Calu3 (cell line): Measurements from ENCODE around the gene ASXL2. TPM values are rescaled to one million over a fixed set of nuclear protein-coding genes. Genes with fewer than 3 reads are reported as not detected.

Experiments
- BruUV-seq: library from RNA; stranded (reverse); fragments of 400-500 nt; replicated peaks from 2 replicates; lab custom pipeline; 2021; lab: Mats Ljungman, UMichigan
- CTCF ChIA-PET: fragments of 300-600 bp; sonication (Branson Sonifier 250); formaldehyde crosslinking; loops from one replicate; lab custom pipeline; 2022; ENCODE audit warnings: antibody characterized with exemption; lab: Charles Lee
- DNase-seq: peaks from one replicate; pipeline ENCODE4 v3.0.0; 2022
- H3K27ac Mint-ChIP-seq: one replicate; pipeline ENCODE4 v1.8.0; 2022; ENCODE audit warnings: mixed read lengths; ENCODE audit not compliant: unreplicated experiment
- H3K27me3 Mint-ChIP-seq: one replicate; pipeline ENCODE4 v1.8.0; 2022; ENCODE audit warnings: mixed read lengths; ENCODE audit not compliant: unreplicated experiment
- H3K36me3 Mint-ChIP-seq: one replicate; pipeline ENCODE4 v1.8.0; 2022; ENCODE audit warnings: mild to moderate bottlenecking, moderate library complexity, mixed read lengths; ENCODE audit not compliant: insufficient read depth, unreplicated experiment
- H3K4me1 Mint-ChIP-seq: one replicate; pipeline ENCODE4 v1.8.0; 2022; ENCODE audit warnings: mild to moderate bottlenecking, low read depth, mixed read lengths; ENCODE audit not compliant: unreplicated experiment
- H3K4me3 Mint-ChIP-seq: one replicate; pipeline ENCODE4 v1.8.0; 2022; ENCODE audit warnings: mild to moderate bottlenecking, low read depth, moderate library complexity, mixed read lengths; ENCODE audit not compliant: unreplicated experiment
- H3K9me3 Mint-ChIP-seq: one replicate; pipeline ENCODE4 v1.8.0; 2022; ENCODE audit warnings: low read depth, mixed read lengths; ENCODE audit not compliant: unreplicated experiment
- CTCF ChIP-seq: fragments of 200-600 bp; IDR thresholded peaks from one replicate; pipeline ENCODE4 v1.8.0; 2022; ENCODE audit warnings: antibody characterized with exemption; ENCODE audit not compliant: unreplicated experiment
- intact Hi-C: fragments of 100-400 bp; cut with micrococcal nuclease; formaldehyde crosslinking; loops from one replicate; pipeline ENCODE4 v1.10.0; 2022; ENCODE audit not compliant: unreplicated experiment
- total RNA-seq: library from RNA; stranded (reverse); gene quantifications from 2 replicates; pipeline ENCODE4 v1.2.3, GENCODE V29; 2022

ASXL2 gene
- total RNA-seq, 1 experiment from 2014 or later: 42.8 TPM

- H3K9me3 Mint-ChIP-seq: no peaks in the 10 kb centered on the region
- intact Hi-C loops: no loop called here
- no peaks in the 10 kb centered on the region for H3K36me3 Mint-ChIP-seq
- TF ChIP-seq CTCF: no peak
- no peak overlapping the region for H3K4me3 Mint-ChIP-seq
- no TSS peak for BruUV-seq
- CTCF ChIA-PET: no interaction called here
- H3K27ac Mint-ChIP-seq: no peak overlapping the region
- peaks cover 8% of the 10 kb centered on the region for H3K4me1 Mint-ChIP-seq
- H3K27me3 Mint-ChIP-seq: no peaks in the 10 kb centered on the region
- no peak for DNase-seq
Measured at GRCh38 chr2:25685741-25686140, 192.5 kb downstream of the ASXL2 start.

- no TSS peak for BruUV-seq
- CTCF ChIA-PET: no interaction called here
- H3K4me3 Mint-ChIP-seq: no peak overlapping the region
Measured at GRCh38 chr2:25684577-25685473, 193.5 kb downstream of the ASXL2 start.

More at GRCh38 chr2:25684577-25685473, 193.5 kb downstream of the ASXL2 start:
- no peak overlapping the region for H3K27ac Mint-ChIP-seq
- no peaks in the 10 kb centered on the region for H3K27me3 Mint-ChIP-seq
- TF ChIP-seq CTCF: no peak
- no peak for DNase-seq
- no peaks in the 10 kb centered on the region for H3K4me1 Mint-ChIP-seq
- no peaks in the 10 kb centered on the region for H3K9me3 Mint-ChIP-seq
- H3K36me3 Mint-ChIP-seq: no peaks in the 10 kb centered on the region
- intact Hi-C loops: no loop called here

Other genes with a start within 250 kb of the ASXL2 start
- gene DTNB, start 204.9 kb downstream of the ASXL2 start, total RNA-seq: 17.3 and 27.3 TPM in 2 replicates
- gene KIF3C, start 104.0 kb upstream of the ASXL2 start, total RNA-seq: 3.6 and 4.2 TPM in 2 replicates
- gene RAB10, start 155.6 kb upstream of the ASXL2 start, total RNA-seq: 149 and 157 TPM in 2 replicates